Endodermal cell (in vitro differentiated cells): ENCODE data around the gene HOXB3. TPM values are rescaled to one million over a fixed set of nuclear protein-coding genes. Genes with fewer than 3 reads are reported as not detected.

ENCODE experiments used
- DNase-seq: peaks from one replicate; pipeline ENCODE4 v3.0.0-alpha.2; 2017
- H3K27ac ChIP-seq: 2 replicates; pipeline ENCODE4 v1.5.1; 2013; ENCODE audit warnings: mild to moderate bottlenecking, low read depth, low read length, moderate library complexity
- H3K27me3 ChIP-seq: 2 replicates; pipeline ENCODE4 v1.6.1; 2013; ENCODE audit warnings: mild to moderate bottlenecking, low read length, moderate library complexity; ENCODE audit not compliant: insufficient read depth, control insufficient read depth, poor library complexity, severe bottlenecking
- H3K36me3 ChIP-seq: 2 replicates; pipeline ENCODE4 v1.7.0; 2013; ENCODE audit warnings: mild to moderate bottlenecking, low read length, moderate library complexity; ENCODE audit not compliant: control insufficient read depth, insufficient read depth
- H3K4me1 ChIP-seq: one replicate; pipeline ENCODE4 v1.7.0; 2013; ENCODE audit warnings: low read length; ENCODE audit not compliant: control insufficient read depth, insufficient read depth
- H3K4me3 ChIP-seq: 2 replicates; pipeline ENCODE4 v1.5.1; 2013; ENCODE audit warnings: mild to moderate bottlenecking, low read length, moderate library complexity
- H3K9ac ChIP-seq: 2 replicates; pipeline ENCODE4 v1.6.1; 2013; ENCODE audit warnings: mild to moderate bottlenecking, low read length, moderate library complexity; ENCODE audit not compliant: poor library complexity, severe bottlenecking; ENCODE audit errors: extremely low read depth
- H3K9me3 ChIP-seq: 2 replicates; pipeline ENCODE4 v1.6.1; 2013; ENCODE audit warnings: mild to moderate bottlenecking, low read length, moderate library complexity; ENCODE audit not compliant: control insufficient read depth
- H3K27ac Mint-ChIP-seq: 2 replicates; pipeline ENCODE4 v1.8.0; 2020; ENCODE audit warnings: mixed read lengths
- H3K27me3 Mint-ChIP-seq: 2 replicates; pipeline ENCODE4 v1.8.0; 2021; ENCODE audit warnings: mild to moderate bottlenecking, mixed read lengths; ENCODE audit not compliant: insufficient read depth
- H3K36me3 Mint-ChIP-seq: 2 replicates; pipeline ENCODE4 v1.8.0; 2020; ENCODE audit warnings: low read depth, mixed read lengths
- H3K4me1 Mint-ChIP-seq: 2 replicates; pipeline ENCODE4 v1.8.0; 2020; ENCODE audit warnings: mixed read lengths
- H3K4me3 Mint-ChIP-seq: 2 replicates; pipeline ENCODE4 v1.8.0; 2020; ENCODE audit warnings: mild to moderate bottlenecking, moderate library complexity, mixed read lengths
- H3K9me3 Mint-ChIP-seq: 2 replicates; pipeline ENCODE4 v1.8.0; 2020; ENCODE audit warnings: mild to moderate bottlenecking, mixed read lengths
- CTCF ChIP-seq: fragments of 200-600 bp; sonication (generic); conservative IDR thresholded peaks from 2 replicates; pipeline ENCODE4 v1.5.0; 2021; ENCODE audit warnings: antibody characterized with exemption, mild to moderate bottlenecking
- WGBS, 2 experiments: methylation state at CpG; one replicate each; pipeline versions ENCODE4 v1.1.5 to v1.1.7; 2013; ENCODE audit warnings: missing lambda C conversion rate in 2 of 2, mixed read lengths in 1 of 2; ENCODE audit not compliant: insufficient coverage in 1 of 2, insufficient read length in 1 of 2; 5-methylcytosine and 5-hydroxymethylcytosine counted together
- total RNA-seq, 2 donors: library from RNA; stranded (reverse); fragmentation: NEBNext Ultra II Directional in 1 of 2; extraction: Animal tissue kit (Norgen Biotek cat#: 25700) in 1 of 2; gene quantifications; 2 replicates in 1 of 2; 3 replicates in 1 of 2; pipeline ENCODE4 v1.2.1, GENCODE V29; 2021

Gene HOXB3
- total RNA-seq, 2 donors from 2014 or later = not detected

GRCh38 chr17:48612854-48613691 lies 23.0 kb upstream of the HOXB3 start:
- Mint-ChIP-seq H3K27ac (no peak overlapping the region), H3K9me3 (peaks cover 2% of the 10 kb centered on the region), H3K27me3 (peaks cover 99% of the 10 kb centered on the region), H3K36me3 (no peaks in the 10 kb centered on the region), H3K4me3 (peak overlapping the region; percentile 5), H3K4me1 (peaks cover 7% of the 10 kb centered on the region)
- Histone ChIP-seq H3K36me3 (no peaks in the 10 kb centered on the region), H3K4me1 (no peaks in the 10 kb centered on the region), H3K9ac (no peak overlapping the region), H3K27me3 (peaks cover 100% of the 10 kb centered on the region), H3K27ac (peak overlapping the region; percentile 41), H3K4me3 (no peak overlapping the region), H3K9me3 (peaks cover 4% of the 10 kb centered on the region)
- WGBS, 2 experiments = 1 to 2% methylated on average over 19 to 62 of the region's 67 CpGs
- peak; percentile 90 for DNase-seq
- TF ChIP-seq CTCF = peak; percentile 26

- peaks cover 7% of the 10 kb centered on the region for H3K4me1 Mint-ChIP-seq
- Histone ChIP-seq H3K9me3 (peaks cover 4% of the 10 kb centered on the region), H3K9ac (no peak overlapping the region), H3K4me1 (no peaks in the 10 kb centered on the region), H3K4me3 (no peak overlapping the region), H3K27me3 (peaks cover 100% of the 10 kb centered on the region), H3K36me3 (no peaks in the 10 kb centered on the region), H3K27ac (no peak overlapping the region)
- no peak for DNase-seq
- H3K36me3 Mint-ChIP-seq = no peaks in the 10 kb centered on the region
- peaks cover 2% of the 10 kb centered on the region for H3K9me3 Mint-ChIP-seq
- TF ChIP-seq CTCF = no peak
- WGBS, 2 experiments = 2 to 4% methylated on average over 12 to 15 of the region's 15 CpGs
- H3K27ac Mint-ChIP-seq = no peak overlapping the region
- H3K27me3 Mint-ChIP-seq = peaks cover 99% of the 10 kb centered on the region
- no peak overlapping the region for H3K4me3 Mint-ChIP-seq
Measured at GRCh38 chr17:48612456-48612853, 22.4 kb upstream of the HOXB3 start.

GRCh38 chr17:48611681-48612455 lies 21.8 kb upstream of the HOXB3 start:
- Mint-ChIP-seq H3K9me3 (peaks cover 2% of the 10 kb centered on the region), H3K36me3 (no peaks in the 10 kb centered on the region), H3K4me1 (peaks cover 7% of the 10 kb centered on the region), H3K27ac (no peak overlapping the region), H3K27me3 (peaks cover 99% of the 10 kb centered on the region), H3K4me3 (peak overlapping the region; percentile 25)
- WGBS, 2 experiments = 0 to 4% methylated on average over 5 to 36 of the region's 36 CpGs
- H3K9ac ChIP-seq = no peak overlapping the region
- no peak for TF ChIP-seq CTCF
- H3K9me3 ChIP-seq = peaks cover 4% of the 10 kb centered on the region
- DNase-seq = peak; percentile 86
- H3K4me1 ChIP-seq = no peaks in the 10 kb centered on the region
- H3K4me3 ChIP-seq = no peak overlapping the region
- H3K36me3 ChIP-seq = no peaks in the 10 kb centered on the region
- peak overlapping the region; percentile 16 for H3K27ac ChIP-seq
- peaks cover 100% of the 10 kb centered on the region for H3K27me3 ChIP-seq
